GM21786 (cell line): ENCODE data around the gene ZNF584.

Experiments used
- ATAC-seq: cut with Tn5 transposase; IDR thresholded peaks from one replicate; pipeline ENCODE4 v1.9.1; 2021; ENCODE audit not compliant: unreplicated experiment

Gene ZNF584

DNA sequence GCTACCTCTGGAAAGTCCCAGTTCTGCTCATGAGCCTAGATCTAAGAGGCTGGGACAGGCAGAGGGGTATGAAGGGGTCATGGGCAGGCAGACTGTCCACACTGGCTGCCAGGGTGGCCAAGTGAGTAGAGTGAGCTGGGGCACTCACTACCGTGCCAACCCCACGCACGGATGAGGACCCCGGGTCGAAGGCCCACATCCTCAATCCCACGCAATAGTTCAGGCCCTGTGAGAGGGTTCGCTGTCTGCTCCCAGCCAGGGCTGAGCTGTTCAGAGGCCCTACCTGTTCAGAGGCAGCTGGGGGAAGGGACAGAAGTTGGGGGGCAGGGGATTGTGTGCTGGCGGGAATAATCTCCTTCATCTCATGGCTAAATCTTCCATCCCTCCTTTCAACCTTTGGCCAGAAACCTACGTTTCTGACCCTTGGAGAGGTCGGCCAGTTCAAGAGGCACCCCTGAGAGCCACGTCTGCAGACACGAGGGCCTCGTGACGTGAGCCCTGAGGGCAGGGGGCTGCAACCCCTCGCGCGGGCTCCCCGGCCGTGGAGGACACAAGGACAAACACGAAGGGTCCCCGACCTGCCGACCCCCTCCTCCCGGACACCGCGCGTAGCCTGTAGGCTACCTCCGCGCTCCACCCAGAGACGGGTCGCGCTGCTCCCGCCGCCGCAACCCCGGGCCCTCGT is 22.4 kb upstream of the ZNF584 start:
- ATAC-seq, result no peak

DNA sequence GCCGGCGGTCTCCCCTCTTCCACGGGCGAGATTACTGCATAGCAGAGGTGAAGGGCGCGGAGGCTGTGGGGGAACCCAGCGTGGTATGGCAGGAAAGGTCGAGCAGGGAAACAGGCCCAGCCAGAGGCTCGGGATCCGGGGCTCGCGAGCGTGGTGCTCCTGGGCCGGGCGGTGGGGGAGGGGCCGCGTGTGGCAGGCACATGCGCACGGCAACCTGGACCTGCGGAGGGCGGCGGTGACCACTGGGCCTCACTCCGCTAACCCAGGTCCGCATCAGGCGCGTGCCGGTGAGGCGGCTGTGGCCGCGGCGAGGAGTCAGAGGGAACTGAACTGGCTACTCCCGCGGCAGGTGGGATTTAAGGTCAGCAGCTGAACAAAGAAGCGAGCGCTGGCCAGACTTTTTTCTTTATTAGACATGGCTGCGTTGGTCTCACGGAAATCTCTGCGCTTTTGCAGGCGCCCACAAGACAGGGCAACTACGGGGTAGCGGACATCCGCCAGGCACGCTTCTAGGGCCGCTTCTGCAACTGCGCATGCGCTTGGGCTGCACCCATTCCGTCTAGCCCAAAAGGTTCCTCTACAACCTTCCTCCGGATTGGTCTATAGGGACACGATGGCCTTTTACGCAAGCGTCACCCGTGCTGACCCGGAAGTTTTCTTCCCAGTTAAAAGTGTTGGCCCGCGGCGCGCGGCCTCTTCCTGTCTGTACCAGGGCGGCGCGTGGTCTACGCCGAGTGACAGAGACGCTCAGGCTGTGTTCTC is 21.7 kb upstream of the ZNF584 start, which contains the start of gene RPS5:
Gene RPS5, plus strand, starts transcription at position 694 of the 762 bp plus-strand sequence. CDS start 869 bp downstream, outside the sequence.
- peak; percentile 92 for ATAC-seq

DNA sequence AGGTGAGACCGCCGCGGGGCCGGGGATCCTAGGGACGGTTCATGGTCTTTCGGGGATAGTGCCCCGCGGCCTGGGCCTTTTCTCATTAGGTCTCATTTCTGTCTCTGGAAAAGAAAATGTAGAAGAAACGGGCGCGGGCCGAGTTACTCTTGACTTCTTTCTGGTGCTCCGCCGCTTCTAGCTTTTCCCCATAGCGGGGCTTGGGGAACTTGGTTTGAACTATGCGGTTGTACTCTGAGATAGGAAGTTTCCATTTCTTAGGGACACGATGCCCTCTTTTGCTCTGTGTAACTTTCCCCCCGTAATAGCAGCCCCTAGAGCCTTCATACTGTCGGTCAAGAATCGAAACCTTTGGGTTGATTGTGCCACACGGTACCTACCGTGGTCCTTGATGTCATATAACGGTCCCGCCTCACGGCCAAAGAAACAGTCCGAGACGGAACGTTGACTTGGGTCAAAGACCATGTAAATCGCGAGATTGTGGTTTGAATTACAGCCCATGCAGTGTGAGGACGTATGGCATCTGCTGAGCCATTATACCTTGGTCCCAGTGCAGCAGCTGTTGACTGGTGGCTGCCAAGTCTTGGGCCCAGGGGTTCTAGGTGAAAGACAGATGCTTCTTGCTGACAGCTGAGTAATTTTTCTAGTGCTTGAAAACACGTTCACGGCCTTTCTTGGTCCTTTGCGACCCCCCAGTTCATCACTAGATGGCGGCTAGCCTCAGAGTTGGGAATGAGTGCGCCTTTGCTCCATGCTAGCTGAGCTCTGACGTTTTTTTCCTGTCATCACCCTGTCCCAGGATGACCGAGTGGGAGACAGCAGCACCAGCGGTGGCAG is 20.9 kb upstream of the ZNF584 start:
- no peak for ATAC-seq

DNA sequence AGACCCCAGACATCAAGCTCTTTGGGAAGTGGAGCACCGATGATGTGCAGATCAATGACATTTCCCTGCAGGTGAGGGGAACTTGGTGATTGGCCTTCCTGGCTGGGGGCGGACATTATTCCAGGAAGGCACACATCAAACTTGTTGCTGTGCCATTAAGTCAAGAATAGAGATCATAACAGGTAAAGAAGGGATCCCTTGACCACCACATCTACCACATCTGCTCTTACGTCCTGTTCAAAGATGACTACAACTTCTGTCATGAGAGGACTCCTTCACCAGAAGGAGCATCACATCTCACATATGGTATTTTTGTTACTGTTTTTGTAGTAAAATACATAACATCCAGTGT is 20.3 kb upstream of the ZNF584 start:
- no peak for ATAC-seq

DNA sequence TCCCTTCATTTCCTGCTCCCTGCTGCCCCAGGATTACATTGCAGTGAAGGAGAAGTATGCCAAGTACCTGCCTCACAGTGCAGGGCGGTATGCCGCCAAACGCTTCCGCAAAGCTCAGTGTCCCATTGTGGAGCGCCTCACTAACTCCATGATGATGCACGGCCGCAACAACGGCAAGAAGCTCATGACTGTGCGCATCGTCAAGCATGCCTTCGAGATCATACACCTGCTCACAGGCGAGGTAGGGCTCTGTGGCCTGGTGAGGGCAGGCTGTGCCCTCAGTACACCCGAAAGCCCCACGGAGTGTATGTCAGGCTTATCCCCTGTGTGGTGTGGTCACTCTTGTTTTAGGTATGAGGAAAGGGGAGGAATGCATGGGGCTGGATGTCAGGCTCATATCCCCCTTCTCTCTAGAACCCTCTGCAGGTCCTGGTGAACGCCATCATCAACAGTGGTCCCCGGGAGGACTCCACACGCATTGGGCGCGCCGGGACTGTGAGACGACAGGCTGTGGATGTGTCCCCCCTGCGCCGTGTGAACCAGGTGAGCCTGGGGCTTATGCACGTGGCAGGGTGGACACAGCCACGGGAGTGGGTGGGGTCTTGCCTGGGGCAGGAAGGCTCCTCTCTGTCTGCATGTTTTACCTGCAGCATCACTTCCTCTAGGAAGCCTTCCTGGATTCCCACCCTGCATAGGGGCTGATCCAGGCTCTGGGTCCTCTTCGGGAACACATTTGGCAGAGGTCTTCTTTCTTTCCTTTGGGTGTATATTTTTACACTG is 15.3 kb upstream of the ZNF584 start:
- ATAC-seq, result no peak

DNA sequence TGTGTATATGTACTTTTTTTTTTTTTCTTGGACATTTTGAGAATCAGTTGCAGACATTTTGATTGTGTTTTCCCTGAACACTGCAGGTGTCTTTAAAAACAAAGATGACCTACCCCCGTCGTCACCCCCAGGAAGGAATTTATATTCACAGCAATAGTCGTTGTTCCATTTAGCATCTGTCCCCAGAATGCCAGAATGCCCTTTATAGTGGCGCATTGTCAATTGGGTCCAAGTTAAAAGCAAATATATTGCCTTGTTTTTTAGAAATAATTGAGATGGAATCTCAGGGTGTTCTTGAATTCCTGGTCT is 14.8 kb upstream of the ZNF584 start:
- ATAC-seq, result no peak

DNA sequence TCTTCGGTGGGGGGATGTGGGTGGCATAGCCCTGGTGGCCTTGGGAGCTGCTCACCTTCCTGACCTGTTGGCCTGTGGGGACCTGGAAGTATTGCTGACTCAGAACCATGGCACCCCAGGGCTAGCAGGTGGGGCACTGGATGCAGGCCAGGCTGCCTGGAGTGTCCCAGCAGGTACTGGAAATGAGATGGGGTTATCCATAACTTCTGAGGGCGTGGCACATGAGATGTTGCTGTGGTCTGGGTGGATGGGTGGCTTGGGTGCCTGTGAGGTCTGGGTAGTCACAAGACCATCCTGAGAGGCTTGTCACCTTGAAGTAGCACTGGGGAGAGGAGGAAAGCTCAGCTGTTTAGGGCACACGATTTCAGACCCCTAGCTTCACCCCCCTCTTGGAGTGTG is 13.6 kb upstream of the ZNF584 start:
- no peak for ATAC-seq

DNA sequence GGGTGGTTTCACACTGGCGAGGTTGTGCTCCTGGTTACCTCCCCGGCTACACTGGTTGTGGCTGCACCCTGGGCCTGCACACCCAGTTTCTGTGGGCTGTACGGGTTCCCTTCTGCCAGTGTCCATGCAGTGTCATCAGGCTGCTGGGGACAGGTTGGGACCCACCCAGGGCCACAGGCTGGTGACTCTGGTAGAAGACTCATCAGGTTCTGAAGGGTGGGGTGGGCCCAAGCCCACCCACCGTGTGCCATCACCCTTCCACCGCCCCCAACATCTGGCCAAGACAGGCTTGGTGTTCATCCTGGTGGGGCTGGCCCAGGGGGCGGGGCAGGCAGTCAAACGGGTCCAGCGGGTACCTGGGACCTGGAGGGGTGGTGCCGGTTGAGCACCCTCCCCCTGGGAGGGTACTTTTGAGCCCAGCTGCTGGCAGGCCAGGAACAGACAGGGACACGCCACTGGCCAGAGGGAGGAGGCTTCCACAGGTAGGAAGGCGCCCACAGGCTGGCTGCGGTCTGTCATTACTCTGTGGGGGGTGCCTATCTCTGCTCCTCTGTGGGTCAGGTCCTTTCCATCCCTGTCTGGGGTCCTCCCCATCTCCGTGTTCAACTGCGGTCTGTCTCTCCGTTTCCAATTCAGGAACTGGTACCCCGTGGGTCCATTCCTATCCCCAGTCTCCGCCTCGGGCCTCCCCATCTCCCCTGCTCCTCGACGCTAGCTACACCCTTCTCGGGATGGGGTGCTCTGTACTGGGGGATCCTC is 13.1 kb upstream of the ZNF584 start, which contains the start of gene RNF225:
Gene RNF225, plus strand, starts transcription at position 437 of the 759 bp plus-strand sequence. CDS start 434 bp downstream, outside the sequence.
- no peak for ATAC-seq

DNA sequence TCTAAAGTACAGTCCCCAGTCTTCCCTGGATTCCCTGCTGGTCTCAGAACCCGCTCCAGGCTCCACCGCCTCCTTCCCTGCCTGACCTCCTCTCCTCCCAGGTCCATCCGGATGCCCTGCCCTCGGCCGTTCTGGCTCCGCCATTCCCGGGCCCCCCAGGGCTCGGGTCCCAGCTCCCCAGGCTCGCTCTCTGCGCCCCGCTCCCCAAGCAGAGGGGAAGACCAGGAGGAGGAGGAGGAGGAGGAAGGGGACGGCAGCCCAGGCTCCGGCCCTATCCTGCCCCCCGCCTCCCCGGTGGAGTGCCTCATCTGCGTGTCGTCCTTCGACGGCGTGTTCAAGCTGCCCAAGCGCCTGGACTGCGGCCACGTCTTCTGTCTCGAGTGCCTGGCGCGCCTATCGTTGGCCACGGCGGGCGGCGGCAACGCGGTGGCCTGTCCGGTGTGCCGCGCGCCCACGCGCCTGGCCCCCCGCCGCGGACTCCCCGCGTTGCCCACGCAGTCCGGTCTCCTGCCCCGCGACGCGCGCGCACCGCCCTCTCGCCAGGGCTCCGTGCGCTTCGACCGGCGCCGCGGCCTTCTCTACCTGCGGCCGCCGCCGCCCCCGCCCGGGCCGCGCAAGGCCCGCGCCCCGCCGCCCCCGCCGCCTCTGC is 12.3 kb upstream of the ZNF584 start:
- ATAC-seq, result no peak

DNA sequence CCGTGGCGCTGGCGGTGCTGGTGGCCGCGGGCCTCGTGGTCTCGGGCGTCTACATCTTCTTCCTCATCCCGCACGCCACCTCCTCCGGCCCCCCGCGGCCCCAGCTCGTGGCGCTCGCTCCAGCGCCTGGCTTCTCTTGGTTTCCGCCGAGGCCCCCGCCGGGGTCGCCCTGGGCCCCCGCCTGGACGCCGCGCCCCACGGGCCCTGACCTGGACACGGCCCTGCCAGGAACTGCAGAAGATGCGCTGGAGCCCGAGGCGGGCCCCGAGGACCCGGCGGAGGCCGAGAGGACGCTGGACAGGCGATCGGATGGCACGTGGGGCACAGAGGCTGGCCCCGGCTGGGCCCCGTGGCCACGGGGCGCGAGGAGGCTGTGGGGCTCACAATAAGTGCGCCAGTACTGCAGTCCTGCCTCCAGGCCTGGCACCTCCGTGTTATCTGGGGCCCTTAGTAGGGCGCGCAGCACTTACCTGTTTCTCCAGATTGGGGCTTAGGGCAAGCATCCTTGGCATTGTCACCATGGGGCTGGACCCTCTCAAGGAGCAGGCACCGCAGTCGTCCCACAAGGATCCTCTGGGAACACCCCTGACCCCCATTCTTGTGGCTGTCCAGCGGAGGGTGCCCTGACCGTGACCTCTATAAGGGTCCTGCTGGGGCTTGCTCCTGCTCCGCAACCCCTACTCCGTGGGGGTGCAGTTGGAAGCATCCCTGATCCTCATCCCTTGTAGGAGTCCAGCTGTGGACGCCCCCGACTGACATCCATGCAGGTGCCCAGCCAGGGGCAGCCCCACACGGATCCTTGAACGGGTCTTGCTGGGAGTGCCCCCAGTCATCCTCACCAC is 11.5 kb upstream of the ZNF584 start:
- ATAC-seq, result no peak

DNA sequence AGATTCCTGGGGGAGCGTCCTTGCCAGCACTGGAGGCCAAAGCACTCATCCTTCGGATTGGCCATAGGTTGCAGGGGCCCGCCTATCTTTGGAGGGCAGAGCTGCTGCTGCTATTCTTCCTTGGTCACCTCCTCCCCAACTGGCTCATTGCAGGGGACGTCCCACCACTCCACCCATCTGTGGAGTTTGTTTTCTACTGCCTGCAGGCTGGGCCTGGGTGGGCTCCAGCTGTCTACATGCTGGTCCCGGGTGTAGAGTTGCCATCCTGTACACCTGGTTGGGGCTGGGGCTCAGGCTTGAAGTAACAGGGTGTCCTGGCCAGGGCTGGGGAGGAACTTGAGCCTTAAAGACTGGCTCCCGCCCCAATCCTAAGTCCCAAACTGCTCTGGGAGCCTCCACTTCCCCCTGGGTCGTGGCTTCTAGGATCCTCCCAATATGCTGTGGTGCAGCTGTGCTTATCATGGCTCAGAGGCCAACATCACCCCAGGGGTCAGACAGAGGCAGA is 10.9 kb upstream of the ZNF584 start:
- ATAC-seq, result no peak

DNA sequence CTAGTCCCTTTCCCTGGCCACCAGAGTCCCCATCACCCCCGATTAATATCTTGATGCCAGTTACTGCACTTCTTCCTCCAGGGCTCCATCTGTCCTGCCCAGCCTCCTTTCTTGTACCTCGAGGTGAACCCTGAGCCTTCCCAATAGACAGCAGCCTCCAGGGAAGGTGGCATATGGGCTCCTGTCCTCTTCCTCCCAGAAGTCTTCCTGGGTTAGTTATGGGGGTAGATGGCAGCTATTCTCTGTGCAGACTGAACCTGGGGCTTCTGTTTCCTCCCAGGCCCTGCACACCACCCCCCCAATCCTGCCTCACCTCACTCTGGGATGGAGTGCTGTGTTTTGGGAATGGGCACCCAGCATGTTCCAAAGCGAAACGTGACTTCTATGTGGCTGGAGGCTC is 10.4 kb upstream of the ZNF584 start:
- no peak for ATAC-seq

DNA sequence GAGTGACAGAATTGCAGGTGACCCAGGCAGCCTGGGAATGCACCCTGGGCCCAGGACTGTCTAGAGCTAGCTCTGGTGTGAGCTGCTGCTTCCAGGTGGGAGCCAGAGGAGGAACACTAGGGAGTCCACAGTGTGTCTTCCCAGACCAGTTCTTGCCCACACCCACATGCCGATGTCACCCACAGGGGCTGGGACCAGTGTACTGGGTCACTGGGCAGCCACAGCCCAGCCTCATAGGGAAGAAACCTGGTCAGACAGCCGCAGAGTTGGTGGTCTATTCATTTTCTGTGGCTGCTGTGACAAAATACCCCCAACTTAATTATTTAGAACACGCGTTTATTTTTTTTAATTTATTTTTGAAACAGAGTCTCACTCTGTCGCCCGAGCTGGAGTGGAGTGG is 9.9 kb upstream of the ZNF584 start:
- ATAC-seq, result no peak

DNA sequence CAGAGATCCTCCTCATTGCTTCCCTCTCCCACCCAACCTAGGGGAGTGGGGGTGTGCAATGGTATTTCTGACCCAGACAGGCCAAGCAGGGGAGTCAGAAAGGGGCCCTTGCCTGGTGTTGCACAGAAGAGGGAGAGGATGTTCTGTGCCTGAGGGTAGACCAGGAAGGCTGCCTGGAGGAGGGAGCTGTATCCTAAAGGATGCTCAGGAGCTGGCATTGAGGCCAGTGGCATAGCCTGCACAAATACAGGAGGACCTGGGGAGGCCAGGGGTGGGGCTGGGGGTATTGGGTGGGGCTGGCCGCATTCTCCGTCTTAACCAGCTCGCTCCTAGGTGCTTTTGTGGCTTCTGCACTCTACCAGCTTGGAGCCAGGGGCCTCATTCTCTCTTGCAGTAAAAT is 8.5 kb upstream of the ZNF584 start:
- ATAC-seq, result no peak

DNA sequence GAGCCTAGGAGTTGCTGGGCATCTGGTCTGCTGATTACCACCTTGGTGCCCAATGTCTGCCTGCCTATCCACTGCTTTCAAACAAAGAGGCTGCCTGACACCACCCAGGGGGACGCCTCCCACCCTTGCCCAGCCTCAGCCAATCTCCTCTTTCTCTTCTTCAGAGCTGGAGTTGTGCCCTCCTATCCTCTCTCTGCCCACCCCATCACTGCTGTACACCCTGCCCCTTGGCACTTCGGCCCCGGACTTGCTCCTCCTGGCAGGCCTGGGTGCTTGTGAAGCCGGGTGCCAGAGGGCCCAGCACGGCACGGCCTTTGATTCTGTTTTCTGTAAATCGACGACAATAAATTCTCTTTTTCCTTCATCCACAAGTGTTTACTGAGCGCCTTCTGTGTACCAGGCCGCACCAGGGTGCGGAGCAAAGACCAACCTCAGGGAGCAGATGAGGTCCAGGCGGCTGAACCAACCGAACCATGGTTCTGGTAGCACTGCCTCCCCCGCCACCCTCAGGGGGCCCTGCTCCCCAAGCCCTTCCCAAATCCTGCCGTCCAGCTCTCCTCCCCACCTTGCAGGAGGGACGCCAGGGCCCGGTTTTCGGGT is 8.0 kb upstream of the ZNF584 start:
- ATAC-seq, result no peak

DNA sequence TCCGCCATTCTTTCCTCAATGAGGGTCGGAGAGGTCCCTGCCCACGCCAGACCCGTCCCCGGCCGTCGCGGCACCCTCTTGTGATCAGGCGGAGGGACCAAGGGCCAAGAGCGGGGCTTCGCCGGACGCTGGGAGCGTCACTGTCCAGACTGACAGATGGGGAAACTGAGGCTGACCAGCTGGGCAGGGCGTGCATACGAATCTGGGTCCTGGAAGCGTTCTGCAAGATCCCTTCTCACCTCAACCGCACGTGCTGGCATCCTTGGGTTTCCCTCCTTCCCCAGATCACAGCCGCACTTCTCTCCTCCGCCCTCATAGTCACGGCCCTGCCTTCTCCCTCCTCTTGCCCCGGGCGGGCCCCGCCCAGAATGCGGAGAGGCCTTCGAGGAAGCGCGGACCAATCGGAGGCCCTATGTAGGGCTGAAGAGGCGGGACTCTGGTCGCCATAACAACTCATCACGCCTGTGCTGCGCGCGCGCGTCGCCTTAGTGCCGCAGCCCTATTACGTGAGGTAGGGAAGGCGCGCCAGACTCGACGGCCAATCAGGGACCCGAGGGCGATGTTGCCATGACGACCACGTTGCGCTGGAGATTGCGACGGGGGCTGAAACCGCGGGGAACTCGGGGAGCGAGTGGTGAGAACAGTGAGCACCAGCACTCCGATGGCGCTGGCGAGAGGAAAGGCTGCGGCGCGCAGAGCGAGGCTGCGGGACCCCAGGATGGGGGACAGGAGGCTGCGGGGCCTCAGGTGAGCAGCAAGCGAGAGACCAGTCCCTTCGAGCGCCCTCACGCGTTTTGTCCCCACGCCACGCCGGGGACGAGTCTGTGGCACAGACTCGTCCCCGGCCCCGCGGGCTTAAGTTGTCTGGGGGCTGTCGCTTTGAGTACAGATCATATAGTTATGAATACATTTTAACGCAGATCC is 7.3 kb upstream of the ZNF584 start:
- peak; percentile 99 for ATAC-seq

DNA sequence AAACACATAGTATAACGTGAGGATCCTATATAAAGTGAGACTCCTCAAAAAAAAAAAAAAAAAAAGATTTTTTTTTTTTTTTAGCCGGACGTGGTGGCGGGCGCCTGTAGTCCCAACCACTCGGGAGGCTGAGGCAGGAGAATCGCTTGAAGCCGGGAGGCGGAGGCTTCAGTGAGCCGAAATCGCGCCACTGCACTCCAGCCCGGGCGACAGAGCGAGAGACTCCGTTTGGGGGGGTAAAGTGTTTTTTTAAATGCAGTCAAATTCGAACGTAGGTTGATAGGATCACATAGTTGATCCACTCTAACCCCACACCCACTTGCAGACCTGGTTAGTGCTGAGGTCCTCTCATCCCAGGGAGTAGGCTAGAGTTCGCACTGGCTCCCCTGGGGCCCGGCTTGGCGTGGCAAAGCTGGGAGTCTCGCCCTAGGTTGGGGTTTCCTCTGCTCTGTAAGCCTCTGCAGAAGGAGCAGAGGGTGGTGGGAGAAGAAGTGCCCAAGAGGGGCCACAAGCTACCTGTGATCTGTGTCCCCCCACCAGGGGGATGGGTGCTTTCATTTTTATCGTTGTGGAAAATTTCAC is 6.5 kb upstream of the ZNF584 start:
- ATAC-seq, result no peak
